ENCODE data around the gene DOCK3.
"Not testable (repeated sequence)": the region's sequence is repeated elsewhere in the genome, so short reads cannot be mapped to it uniquely, and the experiment has no call there.

Gene DOCK3

DNA sequence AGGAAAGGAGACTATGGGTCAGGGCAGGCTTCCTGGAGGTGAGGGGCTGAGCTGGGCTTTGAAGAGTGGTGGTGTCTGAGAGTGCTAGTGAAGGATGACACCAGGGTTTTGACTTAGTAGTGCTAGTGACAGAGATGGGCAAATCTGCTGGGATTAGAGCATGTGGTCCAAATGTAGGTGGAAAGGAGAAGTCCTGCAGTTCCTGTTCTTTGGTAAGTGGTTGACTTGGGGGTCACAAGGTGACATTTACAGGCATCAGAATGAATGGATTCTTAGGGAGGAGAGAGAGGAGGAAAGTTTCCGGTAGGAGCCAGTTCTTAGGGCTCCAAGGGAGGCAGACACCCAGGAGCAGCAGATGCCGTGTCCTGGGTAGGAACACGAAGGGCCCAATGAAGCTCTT lies 796 bp upstream of the DOCK3 start:
- DNase-seq (ENCODE audit: extremely low read depth in 1 of 2, low read depth in 1 of 2) = no peak

GRCh38 chr3:50675179-50676030 lies 678 bp downstream of the DOCK3 start:
- DNase-seq (ENCODE audit: extremely low read depth in 1 of 2, low read depth in 1 of 2) = peak in 1 of 2 donors; percentile 43

DNA sequence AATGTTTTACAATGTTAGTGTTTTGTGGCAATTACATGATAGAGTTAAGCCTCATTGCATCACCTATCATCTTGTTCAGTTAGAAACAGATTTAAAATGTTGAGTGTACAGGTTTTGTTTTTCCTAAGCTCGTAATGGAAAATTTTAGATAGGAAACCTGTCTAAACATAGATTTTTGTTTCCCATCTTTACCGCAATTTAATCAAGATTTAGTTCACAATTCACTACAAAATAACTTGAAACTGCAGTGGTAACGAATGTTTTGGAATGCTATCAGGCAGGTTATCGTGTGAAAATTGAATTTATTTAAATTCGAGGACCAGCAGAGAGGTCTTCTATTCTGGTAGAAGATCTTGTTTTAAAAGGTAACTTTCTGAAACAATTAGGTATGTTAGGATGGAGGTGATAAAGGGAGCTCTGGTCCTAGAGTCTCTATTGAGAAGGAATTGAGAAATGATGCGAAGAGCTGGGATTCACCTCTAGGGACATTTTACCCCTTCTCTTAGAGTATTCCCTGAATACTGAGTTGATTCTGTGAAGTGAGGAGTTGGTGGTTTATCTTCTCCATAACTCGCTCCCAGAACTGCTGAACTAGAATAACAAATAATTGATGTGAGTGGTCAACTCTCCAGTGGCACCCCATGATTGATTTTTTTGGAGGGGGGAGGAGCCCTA lies 1.4 kb downstream of the DOCK3 start:
- DNase-seq (ENCODE audit: extremely low read depth in 1 of 2, low read depth in 1 of 2) = no peak

GRCh38 chr3:50687127-50687751 lies 12.5 kb downstream of the DOCK3 start:
- no peak for DNase-seq (ENCODE audit: extremely low read depth in 1 of 2, low read depth in 1 of 2)

GRCh38 chr3:50687916-50688315 lies 13.2 kb downstream of the DOCK3 start:
- no peak for DNase-seq (ENCODE audit: extremely low read depth in 1 of 2, low read depth in 1 of 2)

DNA sequence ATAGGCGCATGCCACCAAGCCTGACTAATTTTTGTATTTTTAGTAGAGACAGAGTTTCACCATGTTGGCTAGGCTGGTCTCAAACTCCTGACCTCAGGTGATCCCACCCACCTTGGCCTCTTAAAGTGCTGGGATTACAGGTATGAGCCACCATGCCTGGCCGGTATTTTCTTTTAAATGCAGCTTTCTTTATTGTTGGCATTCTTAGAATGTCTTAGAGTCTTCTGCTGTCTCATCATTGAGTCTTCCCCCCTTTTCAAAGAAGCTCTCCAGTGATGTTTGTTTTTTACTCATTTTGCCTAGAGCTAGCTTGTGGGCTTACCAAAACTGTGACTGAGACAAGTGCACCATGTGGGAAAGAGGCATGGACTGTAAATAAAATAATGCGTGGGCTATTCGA lies 13.9 kb downstream of the DOCK3 start:
- not testable (repeated sequence) for DNase-seq (ENCODE audit: extremely low read depth in 1 of 2, low read depth in 1 of 2)

DNA sequence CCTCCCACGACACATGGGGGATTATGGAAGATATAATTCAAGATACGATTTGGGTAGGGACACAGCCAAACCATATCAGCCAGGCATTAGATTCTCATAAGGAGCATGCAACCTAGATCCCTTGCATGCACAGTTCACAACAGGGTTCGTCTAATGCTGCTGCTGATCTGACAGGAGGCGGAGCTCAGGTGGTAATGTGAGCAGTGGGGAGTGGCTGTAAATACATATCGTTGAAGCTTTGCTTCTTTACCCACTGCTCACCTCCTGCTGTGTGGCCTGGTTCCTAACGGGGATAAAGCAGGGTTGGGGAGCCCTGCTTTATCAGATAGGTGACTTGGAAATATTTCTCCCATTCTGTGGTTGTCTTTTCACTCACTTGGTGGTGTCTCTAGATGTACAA lies 14.8 kb downstream of the DOCK3 start:
- no peak for DNase-seq (ENCODE audit: extremely low read depth in 1 of 2, low read depth in 1 of 2)

DNA sequence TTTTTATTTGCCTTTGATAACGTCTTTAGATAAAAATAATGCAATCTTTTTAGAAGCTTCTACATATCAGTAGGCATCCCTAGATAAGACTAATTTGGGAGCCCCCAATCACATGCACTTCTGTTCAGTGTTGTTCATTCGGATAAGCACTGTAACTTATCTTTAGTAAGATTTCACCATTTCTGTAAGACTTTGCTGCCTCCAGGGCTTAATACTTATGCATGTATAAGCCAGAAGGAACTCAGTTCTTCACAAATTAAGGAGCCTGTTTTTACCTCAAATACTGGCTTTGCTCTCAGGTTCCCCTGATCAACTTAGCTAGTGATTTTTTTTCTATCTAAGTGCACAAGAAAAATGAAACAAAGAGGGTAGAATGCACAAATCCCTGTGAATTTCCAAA lies 20.3 kb downstream of the DOCK3 start:
- DNase-seq (ENCODE audit: extremely low read depth in 1 of 2, low read depth in 1 of 2) = no peak

GRCh38 chr3:50696276-50696675 lies 21.5 kb downstream of the DOCK3 start:
- DNase-seq (ENCODE audit: extremely low read depth in 1 of 2, low read depth in 1 of 2) = no peak

- DNase-seq (ENCODE audit: extremely low read depth in 1 of 2, low read depth in 1 of 2) = no peak
Measured at GRCh38 chr3:50698269-50698668, 23.5 kb downstream of the DOCK3 start.

- no peak for DNase-seq (ENCODE audit: extremely low read depth in 1 of 2, low read depth in 1 of 2)
Measured at GRCh38 chr3:50708620-50709019, 33.9 kb downstream of the DOCK3 start.

DNA sequence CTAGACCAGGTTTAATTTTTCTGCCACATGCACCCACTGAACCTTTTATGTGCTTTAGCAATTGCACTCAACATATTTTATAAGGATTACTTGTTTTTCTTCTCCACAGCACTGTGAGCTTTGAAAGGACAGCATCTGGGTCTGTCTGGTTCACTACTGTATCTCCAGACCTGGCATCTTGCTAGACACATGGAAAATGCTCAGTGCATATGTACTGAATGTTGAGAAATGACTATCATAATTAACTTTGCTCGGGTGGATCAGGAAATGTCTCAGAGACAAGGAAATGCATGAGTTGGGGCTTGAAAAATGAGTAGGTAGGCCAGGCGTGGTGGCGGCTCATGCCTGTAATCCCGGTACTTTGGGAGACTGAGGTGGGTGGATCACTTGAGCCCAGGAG lies 40.2 kb downstream of the DOCK3 start:
- no peak for DNase-seq (ENCODE audit: extremely low read depth in 1 of 2, low read depth in 1 of 2)

GRCh38 chr3:50724831-50725230 lies 50.1 kb downstream of the DOCK3 start:
- no peak for DNase-seq (ENCODE audit: extremely low read depth in 1 of 2, low read depth in 1 of 2)

DNA sequence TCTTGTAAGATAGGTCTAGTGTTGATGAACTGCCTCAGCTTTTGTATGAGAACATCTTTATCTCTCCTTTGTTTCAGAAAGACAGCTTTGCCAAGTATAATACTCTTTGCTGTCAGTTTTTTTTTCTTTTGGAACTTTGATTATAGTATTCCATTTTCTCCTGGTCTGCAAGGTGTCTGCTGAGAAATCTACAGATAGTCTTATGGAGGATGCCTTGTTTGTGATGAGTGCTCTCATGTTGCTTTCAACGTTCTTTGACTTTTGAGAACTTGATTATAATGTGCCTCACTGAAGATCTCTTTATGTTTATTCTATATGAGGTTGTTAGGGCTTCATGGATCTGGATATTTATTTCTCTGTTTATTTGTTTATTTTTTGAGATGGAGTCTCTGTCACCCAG lies 60.3 kb downstream of the DOCK3 start:
- DNase-seq (ENCODE audit: extremely low read depth in 1 of 2, low read depth in 1 of 2) = no peak

DNA sequence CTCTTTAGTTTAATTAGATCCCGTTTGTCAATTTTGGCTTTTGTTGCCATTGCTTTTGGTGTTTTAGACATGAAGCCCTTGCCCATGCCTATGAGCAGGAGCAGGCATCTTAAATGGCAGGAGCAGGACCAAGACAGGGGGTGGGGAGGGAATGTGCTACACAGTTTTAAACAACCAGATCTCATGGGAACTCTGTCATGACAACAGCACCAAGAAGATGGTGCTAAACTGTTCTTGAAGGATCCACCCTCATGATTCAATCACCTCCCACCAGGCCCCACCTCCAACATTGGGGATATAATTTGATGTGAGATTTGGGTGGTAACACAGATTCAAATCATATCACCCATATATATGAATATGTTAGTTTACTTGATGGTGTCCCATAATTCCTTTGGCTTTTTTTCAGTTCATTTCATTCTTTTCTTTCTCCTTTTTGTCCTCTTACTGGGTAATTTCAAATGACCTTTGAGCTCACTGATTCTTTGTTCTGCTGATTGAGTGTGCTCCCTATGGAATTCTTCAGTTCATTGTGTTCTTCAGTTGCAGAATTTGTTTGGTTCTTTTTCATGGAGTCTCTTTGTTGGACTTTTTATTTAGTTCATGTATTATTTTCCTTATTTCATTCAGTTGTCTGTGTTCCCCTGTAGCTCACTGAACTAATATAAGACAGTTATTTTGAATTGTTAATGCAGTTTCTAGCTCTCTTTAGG lies 62.6 kb downstream of the DOCK3 start:
- DNase-seq (ENCODE audit: extremely low read depth in 1 of 2, low read depth in 1 of 2) = no peak

GRCh38 chr3:50737906-50738598 lies 63.3 kb downstream of the DOCK3 start:
- no peak for DNase-seq (ENCODE audit: extremely low read depth in 1 of 2, low read depth in 1 of 2)

DNA sequence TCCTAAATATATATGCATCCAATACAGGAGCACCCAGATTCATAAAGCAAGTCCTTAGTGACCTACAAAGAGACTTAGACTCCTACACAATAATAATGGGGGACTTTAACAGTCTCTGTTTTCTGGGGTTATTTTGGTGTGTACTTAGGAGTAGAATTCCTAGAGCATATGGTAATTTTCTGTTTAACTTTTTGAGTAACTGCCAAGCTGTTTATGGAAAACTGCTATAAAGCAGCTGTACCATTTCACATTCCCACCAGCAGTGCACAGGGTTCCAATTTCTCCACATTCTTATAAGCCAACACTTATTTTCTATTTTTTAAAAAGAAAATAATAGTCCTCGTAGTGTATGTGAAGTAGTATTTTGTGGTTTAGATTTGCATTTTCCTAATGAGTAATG lies 68.9 kb downstream of the DOCK3 start:
- DNase-seq (ENCODE audit: extremely low read depth in 1 of 2, low read depth in 1 of 2) = no peak

GRCh38 chr3:50749822-50750221 lies 75.1 kb downstream of the DOCK3 start:
- DNase-seq (ENCODE audit: extremely low read depth in 1 of 2, low read depth in 1 of 2) = no peak

- DNase-seq (ENCODE audit: extremely low read depth in 1 of 2, low read depth in 1 of 2) = no peak
Measured at GRCh38 chr3:50759015-50759414, 84.3 kb downstream of the DOCK3 start.

GRCh38 chr3:50777680-50778079 lies 103.0 kb downstream of the DOCK3 start:
- no peak for DNase-seq (ENCODE audit: extremely low read depth in 1 of 2, low read depth in 1 of 2)

GRCh38 chr3:50781766-50782165 lies 107.0 kb downstream of the DOCK3 start:
- DNase-seq (ENCODE audit: extremely low read depth in 1 of 2, low read depth in 1 of 2) = not testable (repeated sequence)
